Measurements from ENCODE around the gene SPG7.

SPG7 gene

DNA sequence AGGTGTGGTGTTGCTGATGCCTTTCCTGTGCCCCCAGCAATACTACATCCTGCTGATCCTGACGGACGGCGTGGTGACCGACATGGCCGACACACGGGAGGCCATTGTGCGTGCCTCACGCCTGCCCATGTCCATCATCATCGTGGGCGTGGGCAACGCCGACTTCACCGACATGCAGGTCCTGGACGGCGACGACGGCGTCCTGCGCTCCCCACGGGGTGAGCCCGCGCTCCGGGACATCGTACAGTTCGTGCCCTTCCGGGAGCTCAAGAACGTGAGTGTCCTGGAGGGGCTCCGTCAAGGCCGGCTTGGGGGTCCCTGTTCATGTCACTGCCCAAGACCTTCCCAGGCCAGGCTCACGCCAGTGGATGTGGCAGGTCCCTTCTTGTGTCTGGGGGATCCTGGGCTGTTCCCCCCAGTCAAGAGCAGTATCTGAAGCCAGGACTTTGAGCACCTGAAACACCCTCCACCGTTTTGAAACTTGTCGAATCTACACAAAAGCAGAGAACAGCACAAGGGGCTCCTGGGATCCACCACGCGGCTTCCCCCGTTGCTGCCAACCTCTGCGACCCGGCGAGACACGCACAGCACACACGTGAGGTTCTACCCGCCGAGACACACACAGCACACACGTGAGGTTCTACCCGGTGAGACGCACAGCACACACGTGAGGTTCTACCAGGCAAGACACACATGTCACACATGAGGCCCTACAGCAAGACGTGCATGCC is 87.3 kb downstream of the SPG7 start:
- no peak for TF ChIP-seq CTCF (IDR thresholded peaks at IDR 0.05; ENCODE audit: low read length, missing control alignments)
- no peak overlapping the region for H3K4me3 ChIP-seq (replicated peaks; ENCODE audit: low read depth, low read length)
- no peak for DNase-seq (ENCODE audit: low read depth)

DNA sequence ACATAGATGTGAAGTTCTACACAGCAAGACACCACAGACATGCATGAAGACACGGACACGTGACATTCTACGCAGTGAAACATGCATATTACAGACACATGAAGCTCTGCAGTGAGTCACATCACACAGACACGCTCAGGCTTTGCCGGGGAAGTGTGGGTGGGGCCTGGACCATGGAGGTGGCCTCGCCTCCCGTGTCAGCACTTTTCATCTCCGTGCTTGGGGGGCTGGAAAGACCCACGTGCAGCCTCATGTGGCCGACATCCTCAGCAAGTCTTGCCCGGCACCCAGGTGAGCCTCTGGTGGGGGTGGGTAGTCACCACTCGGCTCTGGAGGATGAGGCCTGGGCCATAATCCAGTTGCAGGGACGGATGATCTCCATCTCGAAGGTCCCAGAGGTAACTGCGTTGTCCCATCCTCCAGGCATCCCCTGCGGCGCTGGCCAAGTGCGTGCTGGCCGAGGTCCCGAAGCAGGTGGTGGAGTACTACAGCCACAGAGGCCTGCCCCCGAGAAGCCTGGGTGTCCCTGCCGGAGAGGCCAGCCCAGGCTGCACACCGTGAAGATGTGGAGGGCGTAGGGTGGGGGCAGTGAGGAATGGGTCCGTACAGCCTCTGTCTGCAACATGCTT is 88.0 kb downstream of the SPG7 start:
- no peak for TF ChIP-seq CTCF (IDR thresholded peaks at IDR 0.05; ENCODE audit: low read length, missing control alignments)
- H3K4me3 ChIP-seq (replicated peaks; ENCODE audit: low read depth, low read length), result no peak overlapping the region
- DNase-seq (ENCODE audit: low read depth), result no peak

- H3K4me3 ChIP-seq (replicated peaks; ENCODE audit: low read depth, low read length), result no peak overlapping the region
- no peak for TF ChIP-seq CTCF (IDR thresholded peaks at IDR 0.05; ENCODE audit: low read length, missing control alignments)
- DNase-seq (ENCODE audit: low read depth), result no peak
Measured at GRCh38 chr16:89596957-89597649, 88.9 kb downstream of the SPG7 start.

GRCh38 chr16:89598199-89598598 is 90.0 kb downstream of the SPG7 start:
- peak; percentile 39 for DNase-seq (ENCODE audit: low read depth)
- no peak overlapping the region for H3K4me3 ChIP-seq (replicated peaks; ENCODE audit: low read depth, low read length)
- TF ChIP-seq CTCF (IDR thresholded peaks at IDR 0.05; ENCODE audit: low read length, missing control alignments), result no peak

GRCh38 chr16:89599451-89599858 is 91.3 kb downstream of the SPG7 start:
- H3K4me3 ChIP-seq (replicated peaks; ENCODE audit: low read depth, low read length), result no peak overlapping the region
- peak; percentile 28 for TF ChIP-seq CTCF (IDR thresholded peaks at IDR 0.05; ENCODE audit: low read length, missing control alignments)
- no peak for DNase-seq (ENCODE audit: low read depth)

GRCh38 chr16:89599902-89600301 is 91.7 kb downstream of the SPG7 start:
- TF ChIP-seq CTCF (IDR thresholded peaks at IDR 0.05; ENCODE audit: low read length, missing control alignments), result no peak
- H3K4me3 ChIP-seq (replicated peaks; ENCODE audit: low read depth, low read length), result no peak overlapping the region
- DNase-seq (ENCODE audit: low read depth), result no peak
